ENCODE data around the gene TLE3. TPM values are rescaled to one million over a fixed set of nuclear protein-coding genes. Genes with fewer than 3 reads are reported as not detected.

The TLE3 gene
- total RNA-seq, 1 experiment from 2014 or later, result 35.2 TPM

- H3K27me3 ChIP-seq (replicated peaks), result no peaks in the 10 kb centered on the region
Observed at GRCh38 chr15:70033529-70034140, 64.1 kb downstream of the TLE3 start.

GRCh38 chr15:70033109-70033508, 64.6 kb downstream of the TLE3 start:
- Histone ChIP-seq H3K27me3 (replicated peaks) (no peaks in the 10 kb centered on the region), H3K27ac (no peak overlapping the region), H3K4me3 (no peak overlapping the region), H3K4me1 (replicated peaks) (no peaks in the 10 kb centered on the region), H3K36me3 (no peaks in the 10 kb centered on the region), H3K9me3 (replicated peaks) (no peaks in the 10 kb centered on the region)
- DNase-seq (ENCODE audit: low read depth in 1 of 2, low spot score in 2 of 2), result no peak

More at GRCh38 chr15:70033529-70034140, 64.1 kb downstream of the TLE3 start:
- Histone ChIP-seq H3K4me1 (replicated peaks) (no peaks in the 10 kb centered on the region), H3K27ac (no peak overlapping the region), H3K4me3 (no peak overlapping the region), H3K9me3 (replicated peaks) (no peaks in the 10 kb centered on the region), H3K36me3 (no peaks in the 10 kb centered on the region)
- no peak for DNase-seq (ENCODE audit: low read depth in 1 of 2, low spot score in 2 of 2)

- Histone ChIP-seq H3K36me3 (no peaks in the 10 kb centered on the region), H3K27me3 (replicated peaks) (no peaks in the 10 kb centered on the region), H3K9me3 (replicated peaks) (no peaks in the 10 kb centered on the region), H3K4me3 (no peak overlapping the region), H3K4me1 (replicated peaks) (no peaks in the 10 kb centered on the region), H3K27ac (no peak overlapping the region)
- DNase-seq (ENCODE audit: low read depth in 1 of 2, low spot score in 2 of 2), result no peak
Observed at GRCh38 chr15:70032509-70032908, 65.2 kb downstream of the TLE3 start.

- Histone ChIP-seq H3K4me1 (replicated peaks) (no peaks in the 10 kb centered on the region), H3K27ac (no peak overlapping the region), H3K27me3 (replicated peaks) (no peaks in the 10 kb centered on the region), H3K9me3 (replicated peaks) (no peaks in the 10 kb centered on the region), H3K36me3 (no peaks in the 10 kb centered on the region), H3K4me3 (no peak overlapping the region)
- no peak for DNase-seq (ENCODE audit: low read depth in 1 of 2, low spot score in 2 of 2)
Observed at GRCh38 chr15:70031713-70032112, 66.0 kb downstream of the TLE3 start.

GRCh38 chr15:70031261-70031660, 66.5 kb downstream of the TLE3 start:
- H3K27ac ChIP-seq, result no peak overlapping the region
- H3K9me3 ChIP-seq (replicated peaks), result no peaks in the 10 kb centered on the region
- no peaks in the 10 kb centered on the region for H3K27me3 ChIP-seq (replicated peaks)
- no peak for DNase-seq (ENCODE audit: low read depth in 1 of 2, low spot score in 2 of 2)
- no peak overlapping the region for H3K4me3 ChIP-seq
- no peaks in the 10 kb centered on the region for H3K36me3 ChIP-seq
- no peaks in the 10 kb centered on the region for H3K4me1 ChIP-seq (replicated peaks)

GRCh38 chr15:70030851-70031250, 66.9 kb downstream of the TLE3 start:
- no peak overlapping the region for H3K4me3 ChIP-seq
- H3K27ac ChIP-seq, result no peak overlapping the region
- no peaks in the 10 kb centered on the region for H3K4me1 ChIP-seq (replicated peaks)
- H3K9me3 ChIP-seq (replicated peaks), result no peaks in the 10 kb centered on the region
- no peak for DNase-seq (ENCODE audit: low read depth in 1 of 2, low spot score in 2 of 2)
- no peaks in the 10 kb centered on the region for H3K27me3 ChIP-seq (replicated peaks)
- no peaks in the 10 kb centered on the region for H3K36me3 ChIP-seq

GRCh38 chr15:70029297-70029701, 68.4 kb downstream of the TLE3 start:
- no peaks in the 10 kb centered on the region for H3K36me3 ChIP-seq
- DNase-seq (ENCODE audit: low read depth in 1 of 2, low spot score in 2 of 2), result no peak
- no peaks in the 10 kb centered on the region for H3K4me1 ChIP-seq (replicated peaks)
- no peaks in the 10 kb centered on the region for H3K27me3 ChIP-seq (replicated peaks)
- no peak overlapping the region for H3K4me3 ChIP-seq
- H3K27ac ChIP-seq, result no peak overlapping the region
- H3K9me3 ChIP-seq (replicated peaks), result no peaks in the 10 kb centered on the region

GRCh38 chr15:70027518-70027917, 70.2 kb downstream of the TLE3 start:
- peaks cover 17% of the 10 kb centered on the region for H3K4me1 ChIP-seq (replicated peaks)
- DNase-seq (ENCODE audit: low read depth in 1 of 2, low spot score in 2 of 2), result no peak
- H3K36me3 ChIP-seq, result no peaks in the 10 kb centered on the region
- no peaks in the 10 kb centered on the region for H3K9me3 ChIP-seq (replicated peaks)
- no peaks in the 10 kb centered on the region for H3K27me3 ChIP-seq (replicated peaks)
- no peak overlapping the region for H3K4me3 ChIP-seq
- no peak overlapping the region for H3K27ac ChIP-seq

GRCh38 chr15:70026991-70027390, 70.7 kb downstream of the TLE3 start:
- DNase-seq (ENCODE audit: low read depth in 1 of 2, low spot score in 2 of 2), result no peak
- no peaks in the 10 kb centered on the region for H3K36me3 ChIP-seq
- no peak overlapping the region for H3K27ac ChIP-seq
- no peaks in the 10 kb centered on the region for H3K27me3 ChIP-seq (replicated peaks)
- H3K4me3 ChIP-seq, result no peak overlapping the region
- peaks cover 17% of the 10 kb centered on the region for H3K4me1 ChIP-seq (replicated peaks)
- H3K9me3 ChIP-seq (replicated peaks), result no peaks in the 10 kb centered on the region

GRCh38 chr15:70025413-70026296, 72.1 kb downstream of the TLE3 start:
- Histone ChIP-seq H3K36me3 (no peaks in the 10 kb centered on the region), H3K27ac (no peak overlapping the region), H3K4me3 (no peak overlapping the region), H3K4me1 (replicated peaks) (peaks cover 17% of the 10 kb centered on the region), H3K27me3 (replicated peaks) (no peaks in the 10 kb centered on the region), H3K9me3 (replicated peaks) (no peaks in the 10 kb centered on the region)
- DNase-seq (ENCODE audit: low read depth in 1 of 2, low spot score in 2 of 2), result no peak

- Histone ChIP-seq H3K36me3 (no peaks in the 10 kb centered on the region), H3K9me3 (replicated peaks) (no peaks in the 10 kb centered on the region), H3K27ac (no peak overlapping the region), H3K27me3 (replicated peaks) (no peaks in the 10 kb centered on the region), H3K4me1 (replicated peaks) (peaks cover 17% of the 10 kb centered on the region), H3K4me3 (no peak overlapping the region)
- no peak for DNase-seq (ENCODE audit: low read depth in 1 of 2, low spot score in 2 of 2)
Observed at GRCh38 chr15:70024521-70024920, 73.2 kb downstream of the TLE3 start.

- Histone ChIP-seq H3K27ac (peak overlapping the region; percentile 64), H3K27me3 (replicated peaks) (no peaks in the 10 kb centered on the region), H3K36me3 (no peaks in the 10 kb centered on the region), H3K9me3 (replicated peaks) (no peaks in the 10 kb centered on the region), H3K4me3 (no peak overlapping the region), H3K4me1 (replicated peaks) (peaks cover 17% of the 10 kb centered on the region)
- peak; percentile 61 for DNase-seq (ENCODE audit: low read depth in 1 of 2, low spot score in 2 of 2)
Observed at GRCh38 chr15:70023769-70024491, 73.8 kb downstream of the TLE3 start.

GRCh38 chr15:70023064-70023768, 74.5 kb downstream of the TLE3 start:
- Histone ChIP-seq H3K27me3 (replicated peaks) (no peaks in the 10 kb centered on the region), H3K27ac (peak overlapping the region; percentile 64), H3K4me1 (replicated peaks) (peaks cover 17% of the 10 kb centered on the region), H3K9me3 (replicated peaks) (no peaks in the 10 kb centered on the region), H3K4me3 (no peak overlapping the region), H3K36me3 (no peaks in the 10 kb centered on the region)
- DNase-seq (ENCODE audit: low read depth in 1 of 2, low spot score in 2 of 2), result peak; percentile 81 to 84

Data from SJSA1 (cell line).